DMS79 (cell line): ENCODE measurements around the gene CA4.
"Not testable (repeated sequence)": the region's sequence is repeated elsewhere in the genome, so short reads cannot be mapped to it uniquely, and the experiment has no call there.

Experiments
- DNase-seq: peaks from one replicate; lab custom pipeline; 2025; lab: John Stamatoyannopoulos, UW

Gene CA4

GRCh38 chr17:60149691-60150582 lies at the start of gene CA4:
Gene CA4 (plus strand): TSS chr17:60149973. CDS start chr17:60150035, 62 bp downstream.
- DNase-seq, result no peak

DNA sequence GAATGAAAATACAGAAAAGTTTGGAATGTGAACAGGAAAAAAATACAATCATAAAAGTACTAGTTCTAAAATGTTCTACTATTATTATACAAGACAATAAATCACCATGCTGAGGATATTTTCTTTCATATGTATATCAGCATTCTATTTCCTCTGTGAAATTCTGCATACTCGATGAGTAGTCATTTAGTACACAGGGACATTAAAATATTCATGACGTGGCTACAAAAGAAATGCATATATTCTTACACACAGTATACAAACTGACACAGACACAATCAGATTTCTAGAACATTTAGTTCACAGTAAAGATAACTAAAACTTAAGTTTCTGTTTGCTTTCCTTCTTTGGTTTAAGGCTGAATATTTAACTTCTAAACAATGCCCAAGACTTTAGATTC lies 49.2 kb upstream of the CA4 start:
- DNase-seq, result not testable (repeated sequence)

GRCh38 chr17:60102015-60102631 lies 47.6 kb upstream of the CA4 start:
- not testable (repeated sequence) for DNase-seq

GRCh38 chr17:60102632-60103096 lies 47.1 kb upstream of the CA4 start:
- DNase-seq, result no peak

DNA sequence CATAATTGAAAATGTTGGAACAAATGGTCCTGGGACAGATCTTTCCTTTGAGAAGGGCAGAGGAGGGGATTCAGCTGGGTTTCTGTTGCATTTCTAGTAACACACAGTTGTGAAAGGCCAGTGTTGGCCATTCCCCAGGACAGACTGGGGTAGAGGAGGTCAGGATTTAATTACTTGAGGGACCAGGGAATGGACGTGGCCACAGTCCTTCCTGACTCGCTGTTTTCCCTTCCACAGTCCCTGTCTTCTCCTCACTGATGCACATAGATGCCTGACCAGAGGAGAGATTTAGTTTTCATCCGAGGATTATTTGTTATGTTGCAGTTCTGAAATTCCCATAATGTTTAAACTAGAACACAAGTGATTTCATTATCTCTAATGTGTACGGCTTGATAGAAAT lies 45.8 kb upstream of the CA4 start:
- no peak for DNase-seq

GRCh38 chr17:60106340-60107059 lies 43.3 kb upstream of the CA4 start:
- DNase-seq, result no peak

GRCh38 chr17:60107526-60108257 lies 42.1 kb upstream of the CA4 start:
- DNase-seq, result no peak

GRCh38 chr17:60108309-60108708 lies 41.5 kb upstream of the CA4 start:
- DNase-seq, result not testable (repeated sequence)

GRCh38 chr17:60108712-60109111 lies 41.1 kb upstream of the CA4 start:
- no peak for DNase-seq

GRCh38 chr17:60109161-60109560 lies 40.6 kb upstream of the CA4 start:
- no peak for DNase-seq

DNA sequence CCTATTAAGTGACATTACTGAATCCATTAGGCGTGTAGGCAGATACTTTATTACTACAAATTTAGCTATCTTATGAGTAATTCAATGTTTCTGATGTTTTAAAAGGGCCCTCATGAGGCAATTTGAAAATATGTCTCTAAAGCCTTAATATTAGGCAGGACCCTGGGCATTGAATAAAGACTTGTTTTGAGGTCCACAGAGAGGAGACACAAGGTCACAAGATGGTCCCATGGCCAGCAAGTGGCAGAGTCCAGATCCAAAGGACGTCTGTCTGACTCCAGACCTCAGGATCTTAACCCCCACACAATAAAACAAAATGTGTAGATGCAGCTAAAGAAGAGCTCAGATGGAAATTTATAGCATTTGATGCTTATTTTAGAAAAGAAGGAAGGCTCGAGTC lies 39.2 kb upstream of the CA4 start:
- DNase-seq, result no peak

DNA sequence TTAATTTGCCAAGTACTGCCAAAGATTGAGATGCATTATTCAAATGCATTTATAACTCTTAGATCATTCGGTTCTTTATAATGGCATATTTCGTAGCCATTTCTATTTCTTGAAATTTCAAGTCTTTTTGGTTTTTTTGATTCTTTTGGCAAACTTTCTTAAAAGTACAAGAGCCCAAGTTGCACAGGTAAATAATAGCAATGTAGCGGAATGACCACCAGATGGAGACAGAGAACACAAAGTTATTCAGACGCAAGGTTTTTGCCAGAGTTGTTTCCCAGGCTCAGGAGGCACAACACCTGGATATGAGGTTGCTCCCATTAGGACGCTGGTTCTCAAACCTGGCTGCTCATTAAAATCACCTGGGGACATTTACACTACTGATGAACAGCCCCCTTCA lies 38.1 kb upstream of the CA4 start:
- not testable (repeated sequence) for DNase-seq

GRCh38 chr17:60115364-60115763 lies 34.4 kb upstream of the CA4 start:
- not testable (repeated sequence) for DNase-seq

DNA sequence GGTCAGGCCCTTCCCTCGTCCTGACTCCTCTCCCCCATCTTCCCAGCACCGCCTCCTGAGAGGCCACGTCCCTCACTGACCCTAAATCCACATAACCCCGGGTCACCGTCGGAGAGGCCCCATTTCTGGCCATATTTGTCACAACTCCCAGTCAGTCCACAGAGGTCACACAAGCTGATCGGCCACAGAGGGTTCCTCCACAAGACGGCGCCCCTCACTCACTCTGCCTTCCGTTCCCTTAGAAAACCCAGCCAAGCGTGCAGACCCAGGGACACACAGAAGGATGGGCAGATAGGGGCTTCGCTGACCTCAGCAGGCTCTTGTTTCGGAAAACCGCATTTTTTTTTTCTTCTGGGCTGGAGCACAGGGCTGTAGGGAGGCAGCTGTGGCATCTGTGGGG lies 33.6 kb upstream of the CA4 start:
- DNase-seq, result not testable (repeated sequence)

GRCh38 chr17:60119162-60119561 lies 30.6 kb upstream of the CA4 start:
- not testable (repeated sequence) for DNase-seq

- DNase-seq, result not testable (repeated sequence)
These were observed 29.7 kb upstream of the CA4 start for GRCh38 chr17:60119807-60120748.

DNA sequence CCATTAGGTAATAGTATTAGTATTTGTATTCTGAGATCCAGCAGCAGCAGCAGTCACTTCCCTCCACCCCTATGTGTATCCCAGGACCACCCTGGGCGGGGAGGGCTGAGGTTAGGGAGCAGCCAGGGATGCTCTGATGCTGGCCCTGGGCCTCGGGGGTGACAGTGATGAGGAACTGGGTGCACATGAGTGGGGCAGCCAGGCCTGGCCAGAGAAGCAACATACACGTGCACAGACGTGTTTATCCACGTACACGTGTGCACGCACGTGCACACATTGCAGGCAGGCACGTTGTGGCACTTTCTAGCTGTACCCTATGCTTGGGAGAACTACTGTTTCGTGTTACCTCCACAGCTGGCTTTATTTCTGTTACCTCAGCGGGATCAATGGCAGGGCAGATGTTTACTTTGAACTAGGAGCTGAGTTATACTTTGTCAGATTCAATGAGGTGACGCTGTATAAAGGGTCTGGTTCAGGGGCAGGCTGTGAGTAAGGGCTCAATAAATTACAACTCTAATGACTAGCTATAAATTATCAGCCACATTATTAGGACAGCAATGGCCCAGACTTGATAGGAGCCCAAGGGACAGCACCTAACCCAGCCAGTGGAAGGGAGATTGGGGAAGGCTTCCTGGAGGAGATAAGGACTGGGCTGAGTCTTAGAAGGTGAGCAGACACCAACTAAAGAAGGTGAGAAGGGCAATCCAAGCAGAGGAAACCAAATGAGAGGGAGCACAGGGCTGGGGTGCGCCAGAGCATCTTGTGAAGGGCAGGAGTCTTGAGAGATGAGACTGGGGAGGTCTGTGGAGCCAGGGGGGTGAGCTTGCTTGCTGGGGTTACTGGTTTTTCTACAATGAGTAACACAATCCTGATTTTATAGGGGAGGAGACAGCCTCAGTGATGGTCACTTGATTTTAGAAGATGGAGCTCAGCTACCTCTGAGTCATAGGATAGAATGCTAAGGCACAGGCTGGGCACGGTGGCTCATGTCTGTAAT lies 22.4 kb upstream of the CA4 start:
- no peak for DNase-seq

DNA sequence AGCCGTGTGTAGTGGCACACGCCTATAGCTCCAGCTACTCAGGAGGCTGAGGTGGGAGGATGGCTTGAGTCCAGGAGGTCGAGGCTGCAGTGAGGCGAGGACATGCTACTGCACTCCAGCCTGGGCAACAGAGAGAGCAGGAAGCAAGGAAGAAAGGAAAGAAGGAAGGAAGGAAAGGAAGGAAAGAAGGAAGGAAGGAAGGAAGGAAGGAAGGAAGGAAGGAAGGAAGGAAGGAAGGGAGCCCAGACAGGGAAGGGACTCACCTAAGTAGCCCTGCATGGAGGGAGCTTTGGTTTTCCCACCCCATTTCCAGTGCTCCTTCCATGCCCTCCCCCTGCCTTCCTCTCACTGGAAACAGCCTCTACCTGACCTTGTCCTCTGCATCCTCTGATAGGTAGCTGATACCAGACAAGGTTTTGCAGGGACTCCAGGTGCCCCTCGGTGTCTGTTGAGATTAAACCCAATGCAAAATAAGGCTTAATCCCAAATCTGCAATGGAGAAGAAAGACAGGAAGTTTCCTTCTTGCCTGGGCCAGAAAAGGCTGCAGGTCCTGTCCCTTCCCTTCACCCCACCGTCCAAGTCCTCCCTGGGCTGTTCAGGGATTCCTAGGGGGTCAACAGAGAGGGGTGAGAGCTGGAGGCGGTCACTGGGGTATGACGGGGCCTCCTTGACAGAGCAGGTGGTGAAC lies 21.5 kb upstream of the CA4 start:
- DNase-seq, result no peak

DNA sequence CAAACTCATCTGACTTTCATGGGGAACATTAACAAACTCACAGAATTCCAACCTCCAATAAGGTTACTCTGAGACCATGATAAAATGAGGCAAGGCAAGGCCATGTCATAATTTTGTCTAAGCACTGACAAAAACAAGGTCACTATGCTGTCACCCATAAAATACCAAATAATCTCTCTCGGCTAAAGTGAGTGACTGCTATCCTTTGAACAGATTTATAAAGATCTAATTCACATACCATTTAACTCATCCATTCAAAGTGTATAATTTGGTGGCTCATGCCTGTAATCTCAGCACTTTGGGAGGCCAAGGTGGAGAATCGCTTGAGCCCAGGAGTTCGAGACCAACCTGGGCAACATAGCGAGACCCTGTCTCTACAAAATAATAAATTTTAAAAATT lies 20.6 kb upstream of the CA4 start:
- DNase-seq, result no peak
